Measurements from ENCODE around the gene SYCN. TPM values are rescaled to one million over a fixed set of nuclear protein-coding genes. Genes with fewer than 3 reads are reported as not detected.

Gene SYCN
- polyA plus RNA-seq, 3 donors: not detected

DNA sequence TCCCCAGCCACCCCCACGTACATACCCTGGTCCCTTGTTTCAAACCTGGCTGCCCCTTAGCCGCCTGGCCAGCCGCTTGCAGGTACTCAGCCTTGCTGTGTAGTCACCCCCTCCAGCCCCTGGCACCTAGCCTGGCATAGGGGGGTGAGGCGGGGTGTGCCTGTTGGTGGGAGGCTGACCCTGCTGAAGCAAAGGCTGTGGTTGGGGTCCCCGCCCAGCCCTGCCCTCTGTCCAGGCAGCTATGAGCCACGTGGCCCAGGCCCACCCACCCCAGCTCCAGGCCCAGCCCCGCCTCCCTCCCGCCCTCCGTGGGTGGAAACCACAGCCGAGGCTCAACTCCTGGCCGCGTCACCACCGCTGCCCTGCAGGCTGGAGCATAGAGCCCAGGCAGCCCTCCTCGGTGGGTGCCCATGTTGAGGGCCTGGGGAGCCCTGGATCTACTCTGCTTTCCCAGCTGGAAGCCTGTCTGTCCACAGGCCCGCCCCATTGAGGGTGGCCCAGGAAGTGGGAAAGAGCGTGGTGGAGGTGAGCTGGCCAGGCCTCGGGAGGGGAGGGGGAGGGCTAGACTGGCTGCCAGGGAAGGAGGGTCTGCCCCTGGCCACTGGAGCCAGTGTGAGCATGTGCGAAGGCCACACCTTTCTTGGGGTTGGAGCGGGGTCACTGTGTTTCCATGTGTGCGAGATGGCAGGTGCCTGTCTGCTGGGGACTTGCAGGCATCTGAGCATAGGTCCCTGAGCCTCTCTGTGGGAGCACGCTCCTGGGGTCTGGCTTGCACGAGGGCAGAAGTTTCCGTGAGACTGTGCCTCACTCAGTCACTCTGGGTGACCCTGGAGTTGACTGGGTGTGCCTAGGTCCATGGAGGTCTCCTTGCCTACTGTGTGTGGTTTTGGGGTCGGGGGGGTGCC is 47.5 kb downstream of the SYCN start:
- no peaks in the 10 kb centered on the region for H3K36me3 ChIP-seq (replicated peaks in 1 of 2; ENCODE audit: control insufficient read depth in 1 of 2, insufficient read depth in 2 of 2, low read length in 2 of 2)
- Mint-ChIP-seq H3K4me3 (no peak overlapping the region), H3K27ac (no peak overlapping the region), H3K9me3 (no peaks in the 10 kb centered on the region), H3K36me3 (peaks cover 0 to 3% of the 10 kb centered on the region in 2 donors), H3K27me3 (ENCODE audit: low read depth in 3 of 3) (no peaks in the 10 kb centered on the region), H3K4me1 (peaks cover 14% of the 10 kb centered on the region)
- H3K4me3 ChIP-seq (replicated peaks in 1 of 3; ENCODE audit: low read depth in 2 of 3, low read length in 3 of 3): no peak overlapping the region
- H3K4me2 ChIP-seq (replicated peaks; ENCODE audit: extremely low read depth, low read length, poor library complexity, severe bottlenecking): no peak overlapping the region
- peaks cover 0 to 16% of the 10 kb centered on the region in 2 donors for H3K4me1 ChIP-seq (ENCODE audit: control insufficient read depth in 1 of 2, insufficient read depth in 2 of 2, low read length in 2 of 2)
- TF ChIP-seq, protein P1, sequence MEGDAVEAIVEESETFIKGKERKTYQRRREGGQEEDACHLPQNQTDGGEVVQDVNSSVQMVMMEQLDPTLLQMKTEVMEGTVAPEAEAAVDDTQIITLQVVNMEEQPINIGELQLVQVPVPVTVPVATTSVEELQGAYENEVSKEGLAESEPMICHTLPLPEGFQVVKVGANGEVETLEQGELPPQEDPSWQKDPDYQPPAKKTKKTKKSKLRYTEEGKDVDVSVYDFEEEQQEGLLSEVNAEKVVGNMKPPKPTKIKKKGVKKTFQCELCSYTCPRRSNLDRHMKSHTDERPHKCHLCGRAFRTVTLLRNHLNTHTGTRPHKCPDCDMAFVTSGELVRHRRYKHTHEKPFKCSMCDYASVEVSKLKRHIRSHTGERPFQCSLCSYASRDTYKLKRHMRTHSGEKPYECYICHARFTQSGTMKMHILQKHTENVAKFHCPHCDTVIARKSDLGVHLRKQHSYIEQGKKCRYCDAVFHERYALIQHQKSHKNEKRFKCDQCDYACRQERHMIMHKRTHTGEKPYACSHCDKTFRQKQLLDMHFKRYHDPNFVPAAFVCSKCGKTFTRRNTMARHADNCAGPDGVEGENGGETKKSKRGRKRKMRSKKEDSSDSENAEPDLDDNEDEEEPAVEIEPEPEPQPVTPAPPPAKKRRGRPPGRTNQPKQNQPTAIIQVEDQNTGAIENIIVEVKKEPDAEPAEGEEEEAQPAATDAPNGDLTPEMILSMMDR (IDR thresholded peaks at IDR 0.05): no peak
- no peaks in the 10 kb centered on the region for H3K27me3 ChIP-seq (ENCODE audit: control insufficient read depth in 2 of 2, insufficient read depth in 2 of 2, low read length in 2 of 2)
- H3K79me2 ChIP-seq (ENCODE audit: insufficient read depth, low read length): peaks cover 12% of the 10 kb centered on the region
- H3K9ac ChIP-seq (ENCODE audit: insufficient read depth, low read length, poor library complexity, severe bottlenecking): no peak overlapping the region
- no peaks in the 10 kb centered on the region for H3K9me3 ChIP-seq (replicated peaks in 1 of 2; ENCODE audit: control insufficient read depth in 1 of 2, insufficient read depth in 1 of 2, low read length in 2 of 2)
- 69% methylated on average over 18 of the region's 24 CpGs for WGBS (ENCODE audit: insufficient coverage)
- DNase-seq: no peak
- no peak overlapping the region for H2AFZ ChIP-seq (ENCODE audit: insufficient read depth, low read depth, low read length, poor library complexity, severe bottlenecking)
- no peak overlapping the region for H3K27ac ChIP-seq (ENCODE audit: low read depth in 1 of 2, low read length in 2 of 2)
- peaks cover 4% of the 10 kb centered on the region for H4K20me1 ChIP-seq (ENCODE audit: insufficient read depth, low read length)
- intact Hi-C loops (cut with micrococcal nuclease): no loop called here

DNA sequence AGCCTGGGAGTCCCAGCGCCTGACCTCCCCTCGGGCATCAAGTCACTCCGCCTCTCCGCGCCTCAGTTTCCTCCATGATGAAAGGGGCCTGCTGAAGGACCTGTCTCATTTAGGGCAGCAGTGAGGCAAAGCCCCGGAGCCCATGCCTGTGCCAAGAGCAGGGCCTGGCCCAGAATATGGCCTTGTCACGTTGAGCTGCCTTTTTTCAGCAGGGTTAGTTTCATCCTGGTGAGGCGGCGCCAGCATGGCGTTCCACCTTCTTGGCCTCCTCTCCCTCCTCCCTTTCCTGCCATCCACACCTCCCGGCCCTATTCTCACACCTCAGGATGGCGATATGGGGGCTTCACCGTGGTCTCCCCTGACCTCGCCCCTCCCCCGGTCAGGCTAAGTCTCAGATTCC is 48.3 kb downstream of the SYCN start:
- 86% methylated on average over 7 of the region's 15 CpGs for WGBS (ENCODE audit: insufficient coverage)
- Histone ChIP-seq H3K4me3 (replicated peaks in 1 of 3; ENCODE audit: low read depth in 2 of 3, low read length in 3 of 3) (no peak overlapping the region), H3K27me3 (ENCODE audit: control insufficient read depth in 2 of 2, insufficient read depth in 2 of 2, low read length in 2 of 2) (no peaks in the 10 kb centered on the region), H3K9me3 (replicated peaks in 1 of 2; ENCODE audit: control insufficient read depth in 1 of 2, insufficient read depth in 1 of 2, low read length in 2 of 2) (no peaks in the 10 kb centered on the region), H3K79me2 (ENCODE audit: insufficient read depth, low read length) (peaks cover 12% of the 10 kb centered on the region), H3K9ac (ENCODE audit: insufficient read depth, low read length, poor library complexity, severe bottlenecking) (no peak overlapping the region), H4K20me1 (ENCODE audit: insufficient read depth, low read length) (peaks cover 9% of the 10 kb centered on the region), H3K4me2 (replicated peaks; ENCODE audit: extremely low read depth, low read length, poor library complexity, severe bottlenecking) (no peak overlapping the region), H3K27ac (ENCODE audit: low read depth in 1 of 2, low read length in 2 of 2) (no peak overlapping the region), H3K4me1 (ENCODE audit: control insufficient read depth in 1 of 2, insufficient read depth in 2 of 2, low read length in 2 of 2) (peaks cover 0 to 10% of the 10 kb centered on the region in 2 donors), H2AFZ (ENCODE audit: insufficient read depth, low read depth, low read length, poor library complexity, severe bottlenecking) (no peak overlapping the region), H3K36me3 (replicated peaks in 1 of 2; ENCODE audit: control insufficient read depth in 1 of 2, insufficient read depth in 2 of 2, low read length in 2 of 2) (no peaks in the 10 kb centered on the region)
- no peak overlapping the region for H3K27ac Mint-ChIP-seq
- no peak for DNase-seq
- H3K27me3 Mint-ChIP-seq (ENCODE audit: low read depth in 3 of 3): no peaks in the 10 kb centered on the region
- H3K4me1 Mint-ChIP-seq: peaks cover 9% of the 10 kb centered on the region
- TF ChIP-seq, protein P1 (IDR thresholded peaks at IDR 0.05): no peak
- peaks cover 0 to 3% of the 10 kb centered on the region in 2 donors for H3K36me3 Mint-ChIP-seq
- no peak overlapping the region for H3K4me3 Mint-ChIP-seq
- H3K9me3 Mint-ChIP-seq: no peaks in the 10 kb centered on the region
- intact Hi-C loops (cut with micrococcal nuclease): no loop called here
